A549 treated with CpdA at 1 μM for 4 hours (cell line): Measurements from ENCODE around the gene POLR3E. TPM values are rescaled to one million over a fixed set of nuclear protein-coding genes. Genes with fewer than 3 reads are reported as not detected.

ENCODE experiments used
- total RNA-seq: library from RNA; stranded (reverse); fragments of 200-300 nt; extraction: Qiagen RNA extraction; gene quantifications from 5 replicates; pipeline ENCODE4 v1.2.3, GENCODE V29; 2022; ENCODE audit warnings: low read depth

The POLR3E gene
- total RNA-seq, result 25.7 to 43.5 TPM (median 38.8 TPM) in 5 replicates

DNA sequence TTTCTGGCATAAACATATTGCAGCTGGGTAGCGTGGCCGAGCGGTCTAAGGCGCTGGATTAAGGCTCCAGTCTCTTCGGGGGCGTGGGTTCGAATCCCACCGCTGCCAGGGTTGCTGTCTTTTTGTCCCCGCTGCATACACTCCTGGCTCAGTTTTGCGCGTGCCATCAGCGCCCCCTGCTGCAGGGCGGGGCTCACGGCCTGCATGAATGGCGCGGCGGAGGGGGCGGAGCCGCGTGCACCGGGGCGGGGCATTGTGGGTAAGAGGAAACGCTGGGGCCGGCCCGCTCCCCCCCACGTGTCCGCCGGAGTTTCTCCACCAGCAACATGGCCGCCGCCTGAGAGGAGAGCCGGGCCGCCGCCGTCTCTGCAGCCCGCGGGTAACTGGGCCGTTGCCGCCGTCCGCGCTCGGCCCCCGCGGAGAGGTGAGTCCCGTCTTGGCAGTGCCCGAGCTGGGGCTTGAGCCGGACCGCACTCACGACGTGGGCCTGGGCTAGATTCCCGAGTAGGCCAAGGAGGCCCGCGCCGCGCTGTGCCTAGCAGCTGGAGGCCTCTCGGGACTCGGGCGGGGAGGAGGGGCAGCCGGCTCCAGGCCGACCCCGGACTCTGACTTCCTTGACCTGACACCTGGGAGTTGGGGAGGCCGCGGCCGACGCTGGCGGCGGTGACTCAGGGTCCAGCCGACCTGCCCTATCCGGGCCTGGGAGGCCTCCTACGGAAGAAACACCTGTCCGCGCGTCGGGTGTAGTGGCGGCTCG lies at the start of gene POLR3E:
POLR3E (plus strand) TSS at position 296 of the 757 bp plus-strand sequence. CDS start 5,560 bp downstream, outside the sequence.

GRCh38 chr16:22374311-22375116 lies 77.3 kb downstream of the POLR3E start, which contains the start of gene CDR2:
CDR2 (minus strand) TSS chr16:22374619; CDS start chr16:22374309, 310 bp downstream.

Other genes starting within 250 kb of the POLR3E start
- 0.08 TPM in 1 of 5 replicates, not detected in the others for gene VWA3A, start 204.9 kb upstream of the POLR3E start, total RNA-seq
- gene SDR42E2, start 134.9 kb upstream of the POLR3E start, total RNA-seq, result not detected in 5 replicates
- gene EEF2K, start 91.1 kb upstream of the POLR3E start, total RNA-seq, result 10.1 to 14.4 TPM (median 13.6 TPM) in 5 replicates
- 39.8 to 48.1 TPM (median 42.7 TPM) in 5 replicates for gene CDR2, start 77.2 kb downstream of the POLR3E start, total RNA-seq
- gene NPIPB5, start 213.5 kb downstream of the POLR3E start, total RNA-seq, result 27.1 to 35.8 TPM (median 29.2 TPM) in 5 replicates